HepG2 (cell line): Measurements from ENCODE around the gene KIF5B. TPM values are rescaled to one million over a fixed set of nuclear protein-coding genes. Genes with fewer than 3 reads are reported as not detected.
A peak's percentile ranks its signal among the peaks of the same experiment; 100 is the strongest.

Source experiments
- AGO2 ChIP-seq: fragments of 200-400 bp; formaldehyde crosslinking; optimal IDR thresholded peaks from 2 replicates; pipeline ENCODE3; 2017; ENCODE audit warnings: mild to moderate bottlenecking, low read depth, low read length, moderate library complexity
- HNRNPLL ChIP-seq: fragments of 200-400 bp; formaldehyde crosslinking; IDR thresholded peaks from 2 replicates; pipeline ENCODE4 v1.6.1; 2017; ENCODE audit warnings: mild to moderate bottlenecking, low read depth, low read length; ENCODE audit not compliant: poor library complexity, severe bottlenecking
- IRF9 ChIP-seq: sonication (generic); formaldehyde crosslinking; IDR thresholded peaks from 2 replicates; pipeline ENCODE4 v1.8.0; 2022; ENCODE audit warnings: missing genetic modification reagents, mild to moderate bottlenecking, borderline replicate concordance
- MLX ChIP-seq: IDR thresholded peaks from 2 replicates; pipeline ENCODE4 v1.6.1; 2016
- MTF2 ChIP-seq: sonication (generic); formaldehyde crosslinking; IDR thresholded peaks from 2 replicates; pipeline ENCODE4 v1.5.0; 2020; ENCODE audit warnings: missing genetic modification reagents, borderline replicate concordance
- SP4 ChIP-seq: sonication (generic); formaldehyde crosslinking; IDR thresholded peaks from 2 replicates; pipeline ENCODE4 v1.8.1; 2023; ENCODE audit warnings: mild to moderate bottlenecking, missing genetic modification reagents
- SRY ChIP-seq: sonication (generic); formaldehyde crosslinking; IDR thresholded peaks from 2 replicates; pipeline ENCODE4 v1.8.0; 2022; ENCODE audit warnings: mild to moderate bottlenecking, missing genetic modification reagents
- TGIF2 ChIP-seq: IDR thresholded peaks from 2 replicates; pipeline ENCODE4 v1.6.1; 2016; ENCODE audit warnings: control low read depth, missing compliant biosample characterization
- ZBTB37 ChIP-seq: sonication (generic); formaldehyde crosslinking; IDR thresholded peaks from 2 replicates; pipeline ENCODE4 v1.4.0; 2020; ENCODE audit warnings: mild to moderate bottlenecking, missing genetic modification reagents
- ZNF12 ChIP-seq: sonication (generic); formaldehyde crosslinking; IDR thresholded peaks from 2 replicates; pipeline ENCODE4 v1.5.0; 2020; ENCODE audit warnings: missing genetic modification reagents
- ZNF230 ChIP-seq: sonication (generic); formaldehyde crosslinking; IDR thresholded peaks from 2 replicates; pipeline ENCODE4 v1.4.0; 2020; ENCODE audit warnings: mild to moderate bottlenecking, missing genetic modification reagents
- ZNF260 ChIP-seq: sonication (generic); formaldehyde crosslinking; IDR thresholded peaks from 2 replicates; pipeline ENCODE4 v1.4.0; 2020; ENCODE audit warnings: missing genetic modification reagents, low read depth, mild to moderate bottlenecking, borderline replicate concordance
- ZNF318 ChIP-seq: sonication (generic); formaldehyde crosslinking; IDR thresholded peaks from 2 replicates; pipeline ENCODE4 v1.4.0; 2020; ENCODE audit warnings: mild to moderate bottlenecking, missing genetic modification reagents
- ZNF761 ChIP-seq: sonication (generic); formaldehyde crosslinking; conservative IDR thresholded peaks from 2 replicates; pipeline ENCODE4 v1.4.0; 2020; ENCODE audit warnings: mild to moderate bottlenecking, missing genetic modification reagents
- ZSCAN20 ChIP-seq: sonication (generic); formaldehyde crosslinking; IDR thresholded peaks from 2 replicates; pipeline ENCODE4 v1.4.0; 2020; ENCODE audit warnings: missing genetic modification reagents, mild to moderate bottlenecking, borderline replicate concordance
- polyA plus RNA-seq, 8 experiments: library from polyadenylated mRNA; depleted of rRNA in 3 of 8; stranded (reverse) in 7 of 8; unstranded in 1 of 8; fragments of >200 nt; fragmentation: Illumina TruSeq in 4 of 8; extraction: Trizol in 4 of 8; gene quantifications; 2 replicates each; pipeline versions ENCODE4 v1.2.1 to v1.2.3, GENCODE V29; 2011 to 2016; ENCODE audit warnings: low read depth in 4 of 8, missing spikeins in 1 of 8, mixed read lengths in 1 of 8; ENCODE audit not compliant: insufficient read depth in 1 of 8
- total RNA-seq, 5 experiments: library from RNA; depleted of rRNA; stranded (reverse); fragments of >200 nt; fragmentation: Illumina TruSeq; extraction: Trizol; gene quantifications; 2 replicates each; pipeline ENCODE4 v1.2.3, GENCODE V29; 2016; ENCODE audit warnings: low read depth in 1 of 5

KIF5B gene
- total and polyA plus RNA-seq, 2 of the 13 experiments (the other 11 are each of a cell fraction or from before 2014, with no cell fraction given), result 34.3 to 133 TPM

- TF ChIP-seq ZNF318 (CRISPR knock-in tag) (no peak), ZNF230 (CRISPR knock-in tag) (0 out of 2 replicates have a peak, but pooled peaks have one; percentile 50), HNRNPLL (peak; percentile 69), SRY (CRISPR knock-in tag) (peak; percentile 5; the same call in 1 of the 2 replicates), ZNF260 (CRISPR knock-in tag) (no peak), ZSCAN20 (CRISPR knock-in tag) (no peak), MLX (CRISPR knock-in tag) (peak; percentile 7; the same call in 1 of the 2 replicates), ZNF761 (CRISPR knock-in tag) (0 out of 2 replicates have a peak, but pooled peaks have one; percentile 38), ZBTB37 (CRISPR knock-in tag) (0 out of 2 replicates have a peak, but pooled peaks have one; percentile 58), TGIF2 (CRISPR knock-in tag) (0 out of 2 replicates have a peak, but pooled peaks have one; percentile 3), MTF2 (CRISPR knock-in tag) (0 out of 2 replicates have a peak, but pooled peaks have one; percentile 49), IRF9 (CRISPR knock-in tag) (peak; percentile 17; the same call in 1 of the 2 replicates), SP4 (CRISPR knock-in tag) (peak; percentile 68; the same call in 1 of the 2 replicates), ZNF12 (CRISPR knock-in tag) (0 out of 2 replicates have a peak, but pooled peaks have one; percentile 17), AGO2 (peak; percentile 95)
Measured at GRCh38 chr10:32055478-32056135, 618 bp downstream of the KIF5B start (continued).
